Measurements from ENCODE around the gene NSUN2. TPM values are rescaled to one million over a fixed set of nuclear protein-coding genes. Genes with fewer than 3 reads are reported as not detected.

Gene NSUN2
- total RNA-seq, 1 experiment from 2014 or later: 74.4 TPM

GRCh38 chr5:6623941-6624340 lies 8.9 kb downstream of the NSUN2 start:
- no peaks in the 10 kb centered on the region for H3K27me3 ChIP-seq
- H3K4me3 ChIP-seq: no peak overlapping the region
- no peak for DNase-seq
- peaks cover 97% of the 10 kb centered on the region for H3K36me3 ChIP-seq
- H3K9me3 ChIP-seq: no peaks in the 10 kb centered on the region; the same call in 1 of the 2 replicates

GRCh38 chr5:6623228-6623627 lies 9.6 kb downstream of the NSUN2 start:
- Histone ChIP-seq H3K9me3 (no peaks in the 10 kb centered on the region; the same call in 1 of the 2 replicates), H3K36me3 (peaks cover 97% of the 10 kb centered on the region), H3K4me3 (no peak overlapping the region), H3K27me3 (no peaks in the 10 kb centered on the region)
- DNase-seq: no peak

GRCh38 chr5:6616632-6617031 lies 16.2 kb downstream of the NSUN2 start:
- no peak overlapping the region for H3K4me3 ChIP-seq
- DNase-seq: no peak
- no peaks in the 10 kb centered on the region for H3K9me3 ChIP-seq
- H3K36me3 ChIP-seq: peaks cover 97% of the 10 kb centered on the region
- H3K27me3 ChIP-seq: no peaks in the 10 kb centered on the region

GRCh38 chr5:6615034-6615815 lies 17.6 kb downstream of the NSUN2 start:
- Histone ChIP-seq H3K9me3 (no peaks in the 10 kb centered on the region), H3K4me3 (no peak overlapping the region), H3K27me3 (no peaks in the 10 kb centered on the region), H3K36me3 (peaks cover 97% of the 10 kb centered on the region)
- no peak for DNase-seq

GRCh38 chr5:6611334-6612256 lies 21.2 kb downstream of the NSUN2 start:
- no peak for DNase-seq
- H3K4me3 ChIP-seq: no peak overlapping the region
- peaks cover 97% of the 10 kb centered on the region for H3K36me3 ChIP-seq
- no peaks in the 10 kb centered on the region for H3K9me3 ChIP-seq
- H3K27me3 ChIP-seq: no peaks in the 10 kb centered on the region

GRCh38 chr5:6608016-6608415 lies 24.8 kb downstream of the NSUN2 start:
- peaks cover 98% of the 10 kb centered on the region for H3K36me3 ChIP-seq

GRCh38 chr5:6607559-6607936 lies 25.3 kb downstream of the NSUN2 start:
- Histone ChIP-seq H3K27me3 (no peaks in the 10 kb centered on the region), H3K4me3 (no peak overlapping the region), H3K9me3 (no peaks in the 10 kb centered on the region), H3K36me3 (peaks cover 98% of the 10 kb centered on the region)
- no peak for DNase-seq

More at GRCh38 chr5:6608016-6608415, 24.8 kb downstream of the NSUN2 start:
- Histone ChIP-seq H3K4me3 (no peak overlapping the region), H3K27me3 (no peaks in the 10 kb centered on the region), H3K9me3 (no peaks in the 10 kb centered on the region)
- DNase-seq: no peak

- no peak overlapping the region for H3K4me3 ChIP-seq
Measured at GRCh38 chr5:6606884-6607558, 25.8 kb downstream of the NSUN2 start.

GRCh38 chr5:6604946-6605345 lies 27.9 kb downstream of the NSUN2 start:
- no peak for DNase-seq

More at GRCh38 chr5:6606884-6607558, 25.8 kb downstream of the NSUN2 start:
- peaks cover 99% of the 10 kb centered on the region for H3K36me3 ChIP-seq
- no peaks in the 10 kb centered on the region for H3K9me3 ChIP-seq
- DNase-seq: no peak
- no peaks in the 10 kb centered on the region for H3K27me3 ChIP-seq

GRCh38 chr5:6604341-6604740 lies 28.5 kb downstream of the NSUN2 start:
- DNase-seq: no peak
- no peaks in the 10 kb centered on the region for H3K27me3 ChIP-seq
- no peak overlapping the region for H3K4me3 ChIP-seq
- peaks cover 99% of the 10 kb centered on the region for H3K36me3 ChIP-seq
- H3K9me3 ChIP-seq: no peaks in the 10 kb centered on the region

More at GRCh38 chr5:6604946-6605345, 27.9 kb downstream of the NSUN2 start:
- Histone ChIP-seq H3K36me3 (peaks cover 99% of the 10 kb centered on the region), H3K27me3 (no peaks in the 10 kb centered on the region), H3K9me3 (no peaks in the 10 kb centered on the region), H3K4me3 (no peak overlapping the region)

GRCh38 chr5:6603643-6604042 lies 29.2 kb downstream of the NSUN2 start:
- no peak for DNase-seq
- Histone ChIP-seq H3K9me3 (no peaks in the 10 kb centered on the region), H3K4me3 (no peak overlapping the region), H3K27me3 (no peaks in the 10 kb centered on the region), H3K36me3 (peaks cover 99% of the 10 kb centered on the region)

- H3K4me3 ChIP-seq: no peak overlapping the region
- H3K36me3 ChIP-seq: peaks cover 98% of the 10 kb centered on the region
- H3K27me3 ChIP-seq: no peaks in the 10 kb centered on the region
- no peaks in the 10 kb centered on the region for H3K9me3 ChIP-seq
- no peak for DNase-seq
Measured at GRCh38 chr5:6602441-6602840, 30.4 kb downstream of the NSUN2 start.

- Histone ChIP-seq H3K27me3 (no peaks in the 10 kb centered on the region), H3K9me3 (no peaks in the 10 kb centered on the region), H3K4me3 (no peak overlapping the region), H3K36me3 (peaks cover 98% of the 10 kb centered on the region)
- no peak for DNase-seq
Measured at GRCh38 chr5:6601816-6602215, 31.0 kb downstream of the NSUN2 start.

GRCh38 chr5:6601271-6601670 lies 31.6 kb downstream of the NSUN2 start:
- H3K36me3 ChIP-seq: peaks cover 97% of the 10 kb centered on the region
- no peak for DNase-seq
- H3K9me3 ChIP-seq: no peaks in the 10 kb centered on the region
- no peak overlapping the region for H3K4me3 ChIP-seq
- H3K27me3 ChIP-seq: no peaks in the 10 kb centered on the region

- Histone ChIP-seq H3K4me3 (no peak overlapping the region), H3K27me3 (no peaks in the 10 kb centered on the region), H3K9me3 (no peaks in the 10 kb centered on the region), H3K36me3 (peaks cover 91% of the 10 kb centered on the region)
- DNase-seq: no peak
Measured at GRCh38 chr5:6599739-6600138, 33.1 kb downstream of the NSUN2 start.

- H3K36me3 ChIP-seq: peaks cover 78% of the 10 kb centered on the region
- H3K4me3 ChIP-seq: no peak overlapping the region
- H3K27me3 ChIP-seq: no peaks in the 10 kb centered on the region
- no peak for DNase-seq
- H3K9me3 ChIP-seq: no peaks in the 10 kb centered on the region
Measured at GRCh38 chr5:6598351-6598900, 34.4 kb downstream of the NSUN2 start.

- Histone ChIP-seq H3K27me3 (no peaks in the 10 kb centered on the region), H3K4me3 (no peak overlapping the region), H3K9me3 (no peaks in the 10 kb centered on the region), H3K36me3 (peaks cover 69% of the 10 kb centered on the region)
- DNase-seq: no peak
Measured at GRCh38 chr5:6597557-6597956, 35.3 kb downstream of the NSUN2 start.
